PFSK-1 (cell line): ENCODE results near the gene RGS9.

Source experiments
- FOXP2 ChIP-seq: optimal IDR thresholded peaks from 2 replicates; pipeline ENCODE3; 2011; ENCODE audit warnings: borderline replicate concordance, control low read depth, inconsistent platforms; ENCODE audit not compliant: insufficient read depth; ENCODE audit errors: extremely low read length, extremely low read depth
- POLR2AphosphoS5 ChIP-seq: IDR thresholded peaks from 2 replicates; pipeline ENCODE4 v1.6.1; 2012; ENCODE audit warnings: low read depth, mild to moderate bottlenecking, control low read depth, low read length, moderate library complexity
- REST ChIP-seq, 2 experiments: IDR thresholded peaks; 2 replicates each; pipeline versions ENCODE4 v1.6.1 to v1.8.0; 2011 to 2012; ENCODE audit warnings: low read depth in 2 of 2, low read length in 2 of 2, control low read depth in 1 of 2, inconsistent platforms in 1 of 2, mild to moderate bottlenecking in 1 of 2, moderate library complexity in 1 of 2; ENCODE audit not compliant: insufficient read depth in 1 of 2
- SIN3A ChIP-seq: IDR thresholded peaks from 2 replicates; pipeline ENCODE4 v1.6.1; 2012; ENCODE audit warnings: mild to moderate bottlenecking, low read length, moderate library complexity, borderline replicate concordance; ENCODE audit not compliant: insufficient read depth
- TAF1 ChIP-seq: IDR thresholded peaks from 2 replicates; pipeline ENCODE4 v1.6.1; 2012; ENCODE audit warnings: low read length, control low read depth, borderline replicate concordance; ENCODE audit not compliant: insufficient read depth

RGS9 gene

GRCh38 chr17:65123757-65124675, 13.2 kb upstream of the RGS9 start:
- TF ChIP-seq TAF1 (no peak), FOXP2 (no peak), SIN3A (no peak), REST (IDR thresholded peaks at IDR 0.05; ENCODE audit: insufficient read depth in 1 of 2, low read depth in 2 of 2, low read length in 2 of 2) (no peak), POLR2AphosphoS5 (no peak)

- TF ChIP-seq POLR2AphosphoS5 (no peak), SIN3A (no peak), FOXP2 (no peak), TAF1 (no peak), REST (IDR thresholded peaks at IDR 0.05; ENCODE audit: insufficient read depth in 1 of 2, low read depth in 2 of 2, low read length in 2 of 2) (no peak)
Observed at GRCh38 chr17:65130832-65131231, 6.3 kb upstream of the RGS9 start.

GRCh38 chr17:65131240-65131639, 5.9 kb upstream of the RGS9 start:
- no peak for TF ChIP-seq TAF1
- TF ChIP-seq REST (IDR thresholded peaks at IDR 0.05; ENCODE audit: insufficient read depth in 1 of 2, low read depth in 2 of 2, low read length in 2 of 2) = no peak
- TF ChIP-seq FOXP2 = no peak
- no peak for TF ChIP-seq SIN3A
- no peak for TF ChIP-seq POLR2AphosphoS5

GRCh38 chr17:65131946-65132345, 5.2 kb upstream of the RGS9 start:
- no peak for TF ChIP-seq POLR2AphosphoS5
- no peak for TF ChIP-seq FOXP2
- TF ChIP-seq TAF1 = no peak
- no peak for TF ChIP-seq REST (IDR thresholded peaks at IDR 0.05; ENCODE audit: insufficient read depth in 1 of 2, low read depth in 2 of 2, low read length in 2 of 2)
- no peak for TF ChIP-seq SIN3A
